ENCODE measurements around the gene PLAU. TPM values are rescaled to one million over a fixed set of nuclear protein-coding genes. Genes with fewer than 3 reads are reported as not detected.

PLAU gene
- total RNA-seq, 1 donor from 2014 or later, result 90.2 TPM

DNA sequence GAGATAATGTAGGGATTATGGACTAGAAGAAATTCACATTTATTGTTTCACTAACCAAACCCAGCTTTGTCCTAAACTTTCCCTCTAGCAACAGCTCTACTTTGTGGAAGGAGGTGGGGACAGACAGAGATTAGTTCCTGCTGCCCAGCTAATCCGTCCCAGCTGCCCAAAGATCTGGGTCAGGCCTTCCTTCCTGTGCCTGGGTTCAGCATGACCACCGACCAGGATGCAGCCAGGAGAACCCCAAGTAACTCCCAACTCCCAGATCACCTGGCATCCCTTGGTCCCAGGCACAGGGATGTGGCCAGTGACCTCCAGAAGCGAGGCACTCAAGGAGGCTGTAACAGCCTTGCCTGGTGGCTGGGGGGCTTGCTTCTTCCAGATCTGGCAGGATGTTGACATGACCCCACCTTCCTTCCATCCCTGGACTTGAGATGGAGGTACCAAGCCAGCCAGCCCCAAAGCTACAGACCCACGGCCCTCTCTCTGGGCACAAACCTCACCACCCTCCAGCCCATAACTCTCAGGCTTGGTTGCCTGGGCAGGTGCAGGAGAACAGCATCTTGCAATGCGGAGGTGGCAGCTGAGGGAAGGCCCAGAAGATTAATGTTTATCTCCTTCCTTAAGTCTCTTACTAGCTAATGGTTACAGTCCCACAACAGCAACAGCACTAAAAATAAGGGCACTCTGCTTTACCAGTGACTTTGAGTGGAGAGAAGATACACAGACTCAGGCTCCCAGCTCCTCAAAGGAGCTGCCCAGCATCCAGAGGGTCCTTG lies 47.7 kb upstream of the PLAU start:
- Mint-ChIP-seq H3K9me3 (ENCODE audit: unreplicated experiment) (no peaks in the 10 kb centered on the region), H3K27ac (ENCODE audit: unreplicated experiment) (no peak overlapping the region), H3K4me3 (ENCODE audit: unreplicated experiment) (no peak overlapping the region), H3K36me3 (ENCODE audit: low read depth, unreplicated experiment) (peaks cover 25% of the 10 kb centered on the region), H3K4me1 (ENCODE audit: low read depth, unreplicated experiment) (peaks cover 4% of the 10 kb centered on the region), H3K27me3 (ENCODE audit: low read depth, unreplicated experiment) (no peaks in the 10 kb centered on the region)
- Histone ChIP-seq H2AFZ (ENCODE audit: low read depth, low read length) (no peak overlapping the region), H3K27ac (ENCODE audit: low read depth, low read length) (no peak overlapping the region), H3K9me3 (ENCODE audit: insufficient read depth, low read depth, low read length) (no peaks in the 10 kb centered on the region), H3K36me3 (ENCODE audit: insufficient read depth, low read length) (no peaks in the 10 kb centered on the region), H3K79me2 (ENCODE audit: insufficient read depth, low read length) (peaks cover 12% of the 10 kb centered on the region), H4K20me1 (ENCODE audit: insufficient read depth, low read length) (peaks cover 82% of the 10 kb centered on the region), H3K4me3 (ENCODE audit: insufficient read depth, low read depth, low read length) (no peak overlapping the region), H3K27me3 (ENCODE audit: insufficient read depth, low read length) (no peaks in the 10 kb centered on the region), H3K9ac (ENCODE audit: low read length) (no peak overlapping the region), H3K4me2 (ENCODE audit: low read length) (no peak overlapping the region), H3K4me1 (ENCODE audit: insufficient read depth, low read length) (peaks cover 15% of the 10 kb centered on the region)
- FAIRE-seq (no peak), DNase-seq (ENCODE audit: low read depth) (no peak)
- TF ChIP-seq, protein P1, sequence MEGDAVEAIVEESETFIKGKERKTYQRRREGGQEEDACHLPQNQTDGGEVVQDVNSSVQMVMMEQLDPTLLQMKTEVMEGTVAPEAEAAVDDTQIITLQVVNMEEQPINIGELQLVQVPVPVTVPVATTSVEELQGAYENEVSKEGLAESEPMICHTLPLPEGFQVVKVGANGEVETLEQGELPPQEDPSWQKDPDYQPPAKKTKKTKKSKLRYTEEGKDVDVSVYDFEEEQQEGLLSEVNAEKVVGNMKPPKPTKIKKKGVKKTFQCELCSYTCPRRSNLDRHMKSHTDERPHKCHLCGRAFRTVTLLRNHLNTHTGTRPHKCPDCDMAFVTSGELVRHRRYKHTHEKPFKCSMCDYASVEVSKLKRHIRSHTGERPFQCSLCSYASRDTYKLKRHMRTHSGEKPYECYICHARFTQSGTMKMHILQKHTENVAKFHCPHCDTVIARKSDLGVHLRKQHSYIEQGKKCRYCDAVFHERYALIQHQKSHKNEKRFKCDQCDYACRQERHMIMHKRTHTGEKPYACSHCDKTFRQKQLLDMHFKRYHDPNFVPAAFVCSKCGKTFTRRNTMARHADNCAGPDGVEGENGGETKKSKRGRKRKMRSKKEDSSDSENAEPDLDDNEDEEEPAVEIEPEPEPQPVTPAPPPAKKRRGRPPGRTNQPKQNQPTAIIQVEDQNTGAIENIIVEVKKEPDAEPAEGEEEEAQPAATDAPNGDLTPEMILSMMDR (IDR thresholded peaks at IDR 0.05; ENCODE audit: insufficient read depth, low read depth, low read length), result no peak
- no peak for TF ChIP-seq EZH2 (IDR thresholded peaks at IDR 0.05; ENCODE audit: insufficient read depth, low read length)

DNA sequence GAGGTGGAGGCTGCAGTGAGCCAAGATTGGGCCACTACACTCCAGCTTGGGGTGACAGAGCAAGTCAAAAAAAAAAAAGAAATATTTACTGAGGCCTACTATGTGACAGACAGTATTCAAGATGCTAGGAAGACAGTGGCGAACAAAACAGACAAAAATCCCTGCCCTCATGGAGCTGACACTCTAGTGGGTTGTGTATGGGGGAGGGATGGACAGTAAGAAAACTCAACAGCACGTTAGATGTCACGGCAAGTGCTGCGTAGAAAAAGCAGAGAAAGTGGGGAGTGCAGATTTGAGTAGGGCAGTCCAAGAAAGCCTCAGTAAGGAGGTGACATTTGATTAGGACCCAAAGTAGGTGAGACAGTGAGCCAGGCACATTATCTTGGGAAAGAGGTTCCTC lies 46.7 kb upstream of the PLAU start:
- no peak overlapping the region for H3K4me3 ChIP-seq (ENCODE audit: insufficient read depth, low read depth, low read length)
- H3K79me2 ChIP-seq (ENCODE audit: insufficient read depth, low read length), result peaks cover 19% of the 10 kb centered on the region
- Mint-ChIP-seq H3K27me3 (ENCODE audit: low read depth, unreplicated experiment) (no peaks in the 10 kb centered on the region), H3K36me3 (ENCODE audit: low read depth, unreplicated experiment) (peaks cover 22% of the 10 kb centered on the region), H3K9me3 (ENCODE audit: unreplicated experiment) (no peaks in the 10 kb centered on the region), H3K4me1 (ENCODE audit: low read depth, unreplicated experiment) (peaks cover 4% of the 10 kb centered on the region), H3K27ac (ENCODE audit: unreplicated experiment) (no peak overlapping the region), H3K4me3 (ENCODE audit: unreplicated experiment) (no peak overlapping the region)
- TF ChIP-seq, protein P1 (IDR thresholded peaks at IDR 0.05; ENCODE audit: insufficient read depth, low read depth, low read length), result no peak
- no peak for TF ChIP-seq EZH2 (IDR thresholded peaks at IDR 0.05; ENCODE audit: insufficient read depth, low read length)
- H3K4me1 ChIP-seq (ENCODE audit: insufficient read depth, low read length), result peaks cover 11% of the 10 kb centered on the region
- H3K9me3 ChIP-seq (ENCODE audit: insufficient read depth, low read depth, low read length), result no peaks in the 10 kb centered on the region
- H3K4me2 ChIP-seq (ENCODE audit: low read length), result no peak overlapping the region
- H3K36me3 ChIP-seq (ENCODE audit: insufficient read depth, low read length), result peaks cover 2% of the 10 kb centered on the region
- H3K27ac ChIP-seq (ENCODE audit: low read depth, low read length), result no peak overlapping the region
- DNase-seq (ENCODE audit: low read depth) (no peak), FAIRE-seq (no peak)
- H2AFZ ChIP-seq (ENCODE audit: low read depth, low read length), result no peak overlapping the region
- H3K27me3 ChIP-seq (ENCODE audit: insufficient read depth, low read length), result no peaks in the 10 kb centered on the region
- no peak overlapping the region for H3K9ac ChIP-seq (ENCODE audit: low read length)
- peaks cover 85% of the 10 kb centered on the region for H4K20me1 ChIP-seq (ENCODE audit: insufficient read depth, low read length)

DNA sequence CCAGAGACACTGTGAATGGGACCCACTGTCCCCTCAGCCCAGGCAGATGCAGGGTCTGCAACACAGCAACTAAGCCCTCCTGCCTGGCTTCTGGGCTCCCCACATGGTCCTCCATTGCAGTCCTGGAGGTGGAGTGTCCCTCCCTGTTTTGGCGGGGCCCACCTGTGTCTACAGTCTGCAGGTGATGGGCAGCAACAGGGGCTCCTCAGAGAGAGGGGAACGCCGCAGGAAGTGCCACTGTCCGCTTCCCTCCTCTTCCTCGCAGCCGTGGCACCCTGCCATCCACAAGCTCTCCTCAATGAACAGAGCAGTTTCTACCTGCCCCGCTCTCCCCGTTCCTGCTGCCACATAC lies 45.8 kb upstream of the PLAU start:
- Histone ChIP-seq H3K9me3 (ENCODE audit: insufficient read depth, low read depth, low read length) (no peaks in the 10 kb centered on the region), H3K4me1 (ENCODE audit: insufficient read depth, low read length) (peaks cover 2% of the 10 kb centered on the region), H3K4me3 (ENCODE audit: insufficient read depth, low read depth, low read length) (no peak overlapping the region), H4K20me1 (ENCODE audit: insufficient read depth, low read length) (peaks cover 81% of the 10 kb centered on the region), H3K27ac (ENCODE audit: low read depth, low read length) (no peak overlapping the region), H3K4me2 (ENCODE audit: low read length) (no peak overlapping the region), H3K9ac (ENCODE audit: low read length) (no peak overlapping the region), H3K27me3 (ENCODE audit: insufficient read depth, low read length) (no peaks in the 10 kb centered on the region), H2AFZ (ENCODE audit: low read depth, low read length) (no peak overlapping the region), H3K36me3 (ENCODE audit: insufficient read depth, low read length) (peaks cover 2% of the 10 kb centered on the region), H3K79me2 (ENCODE audit: insufficient read depth, low read length) (peaks cover 19% of the 10 kb centered on the region)
- no peak overlapping the region for H3K4me3 Mint-ChIP-seq (ENCODE audit: unreplicated experiment)
- H3K4me1 Mint-ChIP-seq (ENCODE audit: low read depth, unreplicated experiment), result peaks cover 4% of the 10 kb centered on the region
- DNase-seq (ENCODE audit: low read depth) (no peak), FAIRE-seq (no peak)
- H3K36me3 Mint-ChIP-seq (ENCODE audit: low read depth, unreplicated experiment), result peaks cover 22% of the 10 kb centered on the region
- TF ChIP-seq EZH2 (IDR thresholded peaks at IDR 0.05; ENCODE audit: insufficient read depth, low read length), result no peak
- TF ChIP-seq, protein P1 (IDR thresholded peaks at IDR 0.05; ENCODE audit: insufficient read depth, low read depth, low read length), result no peak
- H3K27me3 Mint-ChIP-seq (ENCODE audit: low read depth, unreplicated experiment), result no peaks in the 10 kb centered on the region
- no peak overlapping the region for H3K27ac Mint-ChIP-seq (ENCODE audit: unreplicated experiment)
- H3K9me3 Mint-ChIP-seq (ENCODE audit: unreplicated experiment), result no peaks in the 10 kb centered on the region
